Fibroblast of lung (primary cell): ENCODE data around the gene CYLD.

ENCODE experiments used
- CTCF ChIP-seq, 2 donors: IDR thresholded peaks in 1 of 2; conservative IDR thresholded peaks in 1 of 2; 1 replicate in 1 of 2; 2 replicates in 1 of 2; pipeline ENCODE4 v1.5.1; 2011 to 2012; ENCODE audit warnings: low read length in 2 of 2, control low read depth in 1 of 2, inconsistent platforms in 1 of 2, low read depth in 1 of 2, mild to moderate bottlenecking in 1 of 2
- EZH2 ChIP-seq: IDR thresholded peaks from 2 replicates; pipeline ENCODE4 v1.5.1; 2012; ENCODE audit warnings: low read length, control low read depth, mild to moderate bottlenecking; ENCODE audit errors: missing control alignments

GRCh38 chr16:50765260-50765659 is 23.4 kb downstream of the CYLD start:
- TF ChIP-seq CTCF (conservative IDR thresholded peaks at IDR 0.05 in 1 of 2, IDR thresholded peaks at IDR 0.05 in 1 of 2; ENCODE audit: low read depth in 1 of 2, low read length in 2 of 2) (no peak), EZH2 (no peak)
